Smooth muscle cell of bladder (primary cell): Measurements from ENCODE around the gene KCNJ4. TPM values are rescaled to one million over a fixed set of nuclear protein-coding genes. Genes with fewer than 3 reads are reported as not detected.

Experiments
- total RNA-seq: library from RNA; depleted of rRNA; stranded (reverse); fragments of >200 nt; gene quantifications from 2 replicates; pipeline ENCODE4 v1.2.3, GENCODE V29; 2014

KCNJ4 gene
- total RNA-seq = not detected in 2 replicates

DNA sequence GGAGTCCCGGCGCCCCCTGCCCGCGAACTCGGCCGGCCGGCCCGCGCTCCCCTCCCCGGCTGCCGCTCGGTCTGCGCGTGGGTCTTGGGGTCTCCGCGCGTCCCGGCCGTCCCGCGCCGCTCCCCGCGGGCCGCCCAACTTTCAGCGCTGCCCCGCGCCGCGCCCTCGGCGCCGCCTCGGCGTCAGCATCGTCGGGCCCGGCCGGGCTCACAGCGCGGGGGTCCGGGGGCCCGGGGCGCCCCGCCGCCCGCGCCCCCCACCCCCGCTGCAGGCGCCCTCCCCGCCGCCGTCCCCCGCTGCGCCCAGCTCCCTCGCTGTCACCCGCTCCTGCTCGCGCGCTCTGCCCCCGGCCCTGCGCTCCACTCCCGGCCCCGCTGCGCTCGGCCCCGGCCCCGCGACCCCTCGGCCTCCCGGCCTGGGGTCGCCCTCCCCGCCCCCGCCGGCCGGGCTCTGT is at the start of gene KCNJ4:
Gene KCNJ4 (minus strand): TSS at position 124 of the 454 bp plus-strand sequence. CDS start 27,067 bp downstream, outside the sequence.

DNA sequence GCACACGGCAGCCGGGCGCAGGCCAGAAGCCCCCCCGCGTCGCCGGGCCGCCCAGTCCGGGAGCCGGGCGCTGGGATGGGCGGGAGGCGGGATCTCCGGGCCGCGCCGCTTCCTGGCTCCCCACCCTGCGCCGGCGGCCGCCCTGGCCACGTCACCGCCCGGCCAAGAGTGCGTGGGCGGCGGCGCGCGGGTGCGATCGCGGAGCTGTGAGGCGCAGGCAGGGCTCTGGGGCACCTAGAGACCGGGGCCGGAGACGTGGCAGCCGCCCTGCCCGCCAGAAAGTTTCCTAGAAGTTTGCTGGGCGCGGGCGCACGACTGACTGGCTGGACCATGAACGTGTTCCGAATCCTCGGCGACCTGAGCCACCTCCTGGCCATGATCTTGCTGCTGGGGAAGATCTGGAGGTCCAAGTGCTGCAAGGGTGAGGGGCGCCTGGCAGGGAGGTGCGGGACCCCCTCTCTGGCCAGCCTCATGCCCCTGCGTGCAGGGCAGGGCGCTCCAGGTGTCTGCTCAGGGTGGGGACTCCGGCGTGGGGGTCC is 13.0 kb upstream of the KCNJ4 start, which contains the start of gene KDELR3:
Gene KDELR3 (plus strand): TSS at position 193 of the 539 bp plus-strand sequence. CDS start 138 bp downstream, at position 331.

Other genes with a start within 250 kb of the KCNJ4 start
- 12.9 and 20.5 TPM in 2 replicates for gene TMEM184B, start 182.2 kb downstream of the KCNJ4 start, total RNA-seq
- gene CSNK1E, start 137.8 kb downstream of the KCNJ4 start, total RNA-seq = 69.0 and 84.5 TPM in 2 replicates
- gene KDELR3, start 12.9 kb upstream of the KCNJ4 start, total RNA-seq = 109 and 130 TPM in 2 replicates
- gene DDX17, start 51.1 kb upstream of the KCNJ4 start, total RNA-seq = 372 and 530 TPM in 2 replicates
- 2.7 and 3.1 TPM in 2 replicates for gene DMC1, start 115.0 kb upstream of the KCNJ4 start, total RNA-seq
- gene FAM227A, start 201.2 kb upstream of the KCNJ4 start, total RNA-seq = 1.6 and 2.1 TPM in 2 replicates
- 16.2 and 23.5 TPM in 2 replicates for gene CBY1, start 201.4 kb upstream of the KCNJ4 start, total RNA-seq
- 63.0 and 73.4 TPM in 2 replicates for gene TOMM22, start 226.8 kb upstream of the KCNJ4 start, total RNA-seq
- gene JOSD1, start 245.7 kb upstream of the KCNJ4 start, total RNA-seq = 39.8 and 40.2 TPM in 2 replicates